ENCODE measurements around the gene PPFIA4.

Gene PPFIA4

GRCh38 chr1:203057911-203058675 is 31.8 kb downstream of the PPFIA4 start:
- no peak for DNase-seq (ENCODE audit: low read depth)

GRCh38 chr1:203058676-203058935 is 32.3 kb downstream of the PPFIA4 start:
- no peak for DNase-seq (ENCODE audit: low read depth)

DNA sequence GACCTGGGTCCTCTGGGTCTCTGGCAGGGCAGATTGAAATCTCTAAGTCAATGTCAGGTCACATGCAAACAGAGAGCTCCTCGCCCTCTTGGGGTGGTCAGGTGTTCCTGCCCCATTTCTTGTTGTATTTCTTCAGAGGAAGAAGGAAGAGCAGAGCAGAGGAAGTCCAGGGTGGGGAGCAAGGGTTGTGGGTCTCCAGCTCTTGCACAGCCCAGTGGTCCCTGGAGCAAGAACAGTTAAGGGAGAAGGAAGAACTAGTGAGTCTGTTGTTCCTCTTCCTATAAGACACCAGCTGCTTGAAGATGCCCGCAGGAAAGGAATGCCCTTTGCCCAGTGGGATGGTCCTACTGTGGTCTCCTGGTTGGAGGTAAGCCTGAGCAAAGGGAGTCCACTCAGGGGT is 33.2 kb downstream of the PPFIA4 start:
- no peak for DNase-seq (ENCODE audit: low read depth)

DNA sequence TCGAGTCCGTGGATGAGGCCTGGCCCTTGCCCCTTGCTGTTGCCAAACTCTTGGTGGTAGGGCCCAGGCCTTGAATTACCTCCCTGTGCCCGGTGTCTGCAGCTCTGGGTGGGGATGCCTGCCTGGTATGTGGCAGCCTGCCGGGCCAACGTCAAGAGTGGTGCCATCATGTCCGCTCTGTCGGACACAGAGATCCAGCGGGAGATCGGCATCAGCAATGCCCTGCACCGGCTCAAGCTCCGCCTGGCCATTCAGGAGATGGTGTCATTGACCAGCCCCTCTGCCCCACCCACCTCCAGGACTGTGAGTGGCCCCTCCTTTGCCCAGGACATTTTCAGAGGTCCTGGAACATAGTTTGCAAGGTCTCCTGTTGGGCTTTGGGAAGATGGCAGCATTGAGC is 33.8 kb downstream of the PPFIA4 start:
- DNase-seq (ENCODE audit: low read depth) = no peak

- no peak for DNase-seq (ENCODE audit: low read depth)
Measured at GRCh38 chr1:203063287-203063686, 37.0 kb downstream of the PPFIA4 start.

DNA sequence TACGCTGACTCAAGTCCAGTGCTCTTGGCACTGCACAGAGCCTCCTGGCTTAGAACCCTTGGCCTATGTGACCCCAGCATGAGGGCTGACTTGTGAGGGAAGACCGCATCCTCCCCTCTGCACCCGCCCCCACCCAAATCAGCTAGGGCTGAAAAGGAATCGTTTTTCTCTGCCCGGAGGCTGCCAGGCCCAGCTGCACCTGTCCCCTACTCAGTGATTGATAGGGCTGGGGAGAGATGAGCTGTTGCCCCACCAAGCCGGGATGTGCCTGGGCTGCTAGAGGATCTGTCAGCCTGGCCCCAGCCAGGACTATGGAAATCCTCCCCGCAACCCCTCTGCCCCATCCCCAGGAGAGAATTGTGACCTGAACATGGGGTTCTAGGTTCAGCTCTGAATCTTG is 38.9 kb downstream of the PPFIA4 start:
- no peak for DNase-seq (ENCODE audit: low read depth)

DNA sequence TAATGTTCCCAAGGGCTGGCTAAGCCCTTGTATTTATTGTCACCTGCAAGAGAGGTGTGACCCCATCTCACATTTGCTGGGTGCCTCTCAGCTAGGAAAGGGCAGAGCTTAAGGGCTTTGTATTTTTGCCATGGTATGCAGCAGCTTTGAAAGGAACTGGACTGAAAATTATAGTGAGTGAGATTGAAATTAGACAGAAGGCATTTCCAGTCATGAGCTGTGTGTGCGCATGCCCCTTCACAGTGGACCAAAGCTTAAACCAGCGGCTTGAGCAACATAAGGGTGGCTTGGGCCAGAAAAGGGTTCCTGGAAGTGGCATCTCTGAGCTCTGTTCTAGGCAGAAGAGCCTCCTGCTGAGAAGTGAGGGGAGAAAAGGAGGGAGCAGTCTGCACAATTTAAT is 39.7 kb downstream of the PPFIA4 start:
- no peak for DNase-seq (ENCODE audit: low read depth)

DNA sequence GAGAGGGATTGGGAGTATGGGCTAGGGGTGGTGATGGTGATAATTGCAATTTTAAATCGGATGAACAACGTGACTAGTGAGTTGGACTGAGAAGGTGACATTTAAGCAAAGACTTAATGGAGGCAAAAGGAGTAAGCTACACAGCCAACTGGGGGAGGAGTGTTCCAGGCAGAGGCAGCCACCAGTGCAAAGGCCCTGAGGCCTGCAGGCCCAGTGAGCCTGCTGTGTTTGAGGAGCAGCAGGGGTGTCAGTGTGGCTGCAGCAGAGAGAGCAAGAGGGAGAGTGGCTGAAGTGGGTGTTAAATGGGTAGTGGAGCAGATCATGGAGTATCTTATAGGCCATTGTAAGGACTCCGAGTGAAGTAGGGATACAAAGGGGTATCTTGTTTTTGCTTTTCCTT is 40.7 kb downstream of the PPFIA4 start:
- no peak for DNase-seq (ENCODE audit: low read depth)

DNA sequence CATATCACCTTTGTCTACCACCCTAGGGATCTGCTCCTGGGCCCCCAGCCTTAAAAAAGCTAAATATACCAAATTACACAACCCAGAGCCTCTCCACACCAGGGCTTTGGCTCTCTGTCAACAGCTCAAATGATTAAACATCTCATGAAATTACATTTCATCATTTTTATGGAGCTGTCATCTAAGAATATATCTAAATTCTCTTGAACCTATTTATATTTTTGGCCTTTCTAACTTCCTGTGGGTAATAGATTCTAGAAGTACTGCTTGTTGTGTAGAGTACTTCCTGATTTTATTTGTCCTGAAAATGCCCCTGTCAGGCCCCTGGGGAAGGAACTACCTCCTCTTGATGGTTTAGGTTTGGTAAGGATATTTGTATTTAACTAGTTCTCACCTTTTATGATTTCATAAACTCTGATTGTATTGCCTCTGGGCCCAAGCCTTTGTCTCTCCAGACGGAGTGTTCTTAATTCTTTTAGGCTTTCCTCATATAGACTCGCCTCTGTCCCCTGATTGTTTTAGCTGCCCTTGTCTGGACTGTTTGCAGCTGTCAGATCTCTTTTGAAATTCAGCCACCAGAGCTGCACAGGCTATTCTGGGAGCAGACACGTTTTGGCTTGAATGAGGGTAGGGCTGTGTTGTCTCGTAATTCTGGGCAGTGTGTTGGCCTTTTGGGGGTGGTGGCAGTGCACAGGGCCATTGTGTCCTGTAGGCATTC is 42.9 kb downstream of the PPFIA4 start:
- DNase-seq (ENCODE audit: low read depth) = no peak

GRCh38 chr1:203072002-203072602 is 45.8 kb downstream of the PPFIA4 start:
- no peak for DNase-seq (ENCODE audit: low read depth)

DNA sequence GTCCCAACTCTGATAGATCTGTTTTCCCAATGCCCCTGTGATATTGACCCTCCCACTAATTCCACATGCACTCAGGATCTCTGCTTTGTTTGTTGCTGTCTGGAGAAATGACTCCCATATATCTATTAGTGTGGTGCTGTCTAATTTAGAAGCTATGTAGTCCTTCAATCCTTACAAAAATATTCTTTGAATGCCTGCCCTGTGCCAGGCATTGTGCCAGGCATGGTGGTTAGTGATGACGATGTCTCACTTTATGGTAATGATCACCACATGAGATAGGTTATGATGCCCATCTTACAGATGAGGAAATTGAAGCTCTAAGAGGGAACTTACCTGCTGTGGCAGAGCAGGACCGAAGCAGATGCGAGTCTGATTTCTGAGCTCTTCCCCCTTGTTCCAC is 46.6 kb downstream of the PPFIA4 start:
- DNase-seq (ENCODE audit: low read depth) = no peak

- no peak for DNase-seq (ENCODE audit: low read depth)
Measured at GRCh38 chr1:203073469-203073868, 47.2 kb downstream of the PPFIA4 start.

GRCh38 chr1:203074610-203075009 is 48.3 kb downstream of the PPFIA4 start:
- DNase-seq (ENCODE audit: low read depth) = no peak

GRCh38 chr1:203075236-203076030 is 49.1 kb downstream of the PPFIA4 start:
- no peak for DNase-seq (ENCODE audit: low read depth)

DNA sequence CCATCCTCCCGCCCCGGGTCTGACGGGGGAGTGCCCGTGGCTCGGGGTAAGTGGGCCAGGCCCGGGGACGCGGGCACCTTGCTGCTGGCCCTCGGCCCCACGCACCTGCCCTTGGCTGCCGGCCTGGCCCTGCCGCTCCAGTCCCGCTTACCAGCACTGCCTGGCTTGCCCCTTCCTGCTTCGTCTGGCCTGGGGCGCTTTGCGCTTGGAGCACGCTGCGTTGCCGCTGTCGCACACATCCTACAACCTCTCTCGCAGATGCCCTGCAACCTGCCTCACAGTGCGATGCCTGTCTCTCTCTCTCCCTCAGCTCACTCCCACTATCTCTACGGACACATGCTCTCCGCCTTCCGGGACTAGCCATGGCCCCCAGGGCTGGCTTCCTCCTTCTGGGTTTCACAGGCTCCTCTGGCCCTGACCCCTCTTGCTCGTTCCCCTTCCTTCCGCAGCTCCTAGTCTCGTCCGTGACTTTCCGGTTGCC is 49.8 kb downstream of the PPFIA4 start:
- DNase-seq (ENCODE audit: low read depth) = no peak

GRCh38 chr1:203077367-203077766 is 51.1 kb downstream of the PPFIA4 start:
- DNase-seq (ENCODE audit: low read depth) = no peak

DNA sequence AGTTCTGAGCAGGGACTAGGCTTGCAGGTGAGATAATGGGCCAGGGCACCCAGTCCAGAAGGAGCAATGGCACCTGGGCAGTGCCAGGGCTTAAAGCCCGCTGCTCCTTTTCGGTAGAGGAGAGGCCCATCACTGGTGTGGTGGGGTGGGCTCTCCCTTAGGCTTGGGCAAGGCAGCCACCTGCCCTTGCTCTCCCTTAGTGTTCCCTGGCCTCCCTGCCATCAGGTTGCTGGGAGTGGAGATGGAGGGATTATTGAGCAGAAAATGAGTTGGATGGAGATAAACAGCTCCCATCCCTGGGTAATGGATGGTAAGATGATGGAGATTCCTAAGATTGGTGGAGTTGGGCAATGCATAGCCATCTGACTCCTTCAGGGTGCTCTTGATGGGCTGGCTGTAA is 51.7 kb downstream of the PPFIA4 start:
- no peak for DNase-seq (ENCODE audit: low read depth)

GRCh38 chr1:203078478-203078877 is 52.2 kb downstream of the PPFIA4 start:
- no peak for DNase-seq (ENCODE audit: low read depth)

DNA sequence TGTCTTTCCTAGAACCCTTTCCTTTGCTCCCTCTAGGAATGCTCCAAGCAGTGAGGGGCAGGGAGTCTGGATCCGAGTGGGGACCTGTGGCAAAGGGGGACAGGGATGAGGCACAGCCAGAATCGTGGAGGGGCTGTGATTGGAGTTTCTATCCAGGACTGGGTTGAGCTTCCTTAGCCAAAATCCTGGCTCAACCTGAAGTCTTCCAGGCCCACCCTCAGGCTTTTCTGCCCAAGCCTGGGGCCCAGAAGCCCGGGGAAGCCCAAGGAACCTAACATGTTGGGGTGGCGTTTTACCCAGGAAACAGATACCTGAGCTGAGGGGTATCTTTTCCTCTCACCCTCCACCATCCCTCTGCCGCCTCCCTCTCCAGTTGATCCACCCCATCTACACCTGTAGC is 54.2 kb downstream of the PPFIA4 start:
- no peak for DNase-seq (ENCODE audit: low read depth)

GRCh38 chr1:203081465-203082230 is 55.4 kb downstream of the PPFIA4 start:
- DNase-seq (ENCODE audit: low read depth) = no peak

DNA sequence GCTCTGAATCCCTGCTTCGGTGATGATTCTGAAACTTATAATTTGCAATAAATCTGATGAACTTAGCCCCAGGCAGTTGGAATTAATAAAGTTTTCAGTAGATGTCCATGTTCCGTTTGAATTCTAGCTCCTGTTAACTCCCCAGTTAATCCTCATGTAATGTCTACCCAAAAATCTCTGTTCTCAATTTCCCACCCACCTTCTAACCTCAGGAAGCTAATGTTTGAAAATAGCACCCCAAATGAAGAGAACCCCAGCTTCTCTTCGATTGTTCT is 55.9 kb downstream of the PPFIA4 start:
- no peak for DNase-seq (ENCODE audit: low read depth)
